B cell (primary cell): ENCODE data around the gene PITX3. TPM values are rescaled to one million over a fixed set of nuclear protein-coding genes. Genes with fewer than 3 reads are reported as not detected.

Source experiments
- ATAC-seq: fragments of 200-7000 bp; cut with Tn5 transposase; one replicate; pipeline ENCODE4 v1.10.0; 2021; ENCODE audit warnings: low read depth, mild to moderate bottlenecking, moderate number of reproducible peaks, moderate library complexity
- CTCF ChIA-PET: fragments of 350-600 bp; sonication (Branson Sonifier 250); formaldehyde crosslinking; loops from one replicate; lab custom pipeline; 2021; ENCODE audit warnings: antibody characterized with exemption, inconsistent platforms; lab: Charles Lee
- POLR2A ChIA-PET: fragments of 350-600 bp; sonication (Branson Sonifier 250); formaldehyde crosslinking; loops from one replicate; lab custom pipeline; 2021; ENCODE audit warnings: antibody characterized with exemption; lab: Charles Lee
- DNase-seq: peaks from one replicate; pipeline ENCODE4 v3.0.0; 2013
- H2AFZ ChIP-seq: 2 replicates; pipeline ENCODE4 v1.6.1; 2012; ENCODE audit warnings: mild to moderate bottlenecking, low read depth, low read length; ENCODE audit not compliant: insufficient read depth, poor library complexity, severe bottlenecking
- H3K27ac ChIP-seq, 2 donors: 1 replicate in 1 of 2; 2 replicates in 1 of 2; pipeline ENCODE4 v1.5.1; 2012 to 2013; ENCODE audit warnings: low read length in 2 of 2, mild to moderate bottlenecking in 2 of 2, moderate library complexity in 1 of 2
- H3K27me3 ChIP-seq, 4 experiments: fragments of 200-600 bp in 1 of 4; sonication (generic) in 1 of 4; replicated peaks in 1 of 4; 1 replicate in 2 of 4; 2 replicates in 2 of 4; pipeline versions ENCODE4 v1.6.1 to v1.7.0; 2013 to 2016; ENCODE audit warnings: low read length in 3 of 4, mild to moderate bottlenecking in 2 of 4, mixed read lengths in 1 of 4, moderate library complexity in 1 of 4; ENCODE audit not compliant: insufficient read depth in 4 of 4, control insufficient read depth in 3 of 4; ENCODE audit errors: control extremely low read depth in 1 of 4
- H3K36me3 ChIP-seq, 2 experiments: replicated peaks in 1 of 2; 1 replicate in 1 of 2; 2 replicates in 1 of 2; pipeline versions ENCODE4 v1.6.1 to v1.7.1; 2013; ENCODE audit warnings: low read length in 1 of 2; ENCODE audit not compliant: insufficient read depth in 2 of 2, control insufficient read depth in 1 of 2; ENCODE audit errors: control extremely low read depth in 1 of 2, extremely low read depth in 1 of 2
- H3K4me1 ChIP-seq, 2 donors: fragments of 200-600 bp in 1 of 2; sonication (generic) in 1 of 2; 1 replicate in 1 of 2; 2 replicates in 1 of 2; pipeline versions ENCODE4 v1.5.1 to v1.6.1; 2013 to 2017; ENCODE audit warnings: low read length in 2 of 2; ENCODE audit not compliant: control insufficient read depth in 2 of 2, insufficient read depth in 2 of 2
- H3K4me2 ChIP-seq: replicated peaks from 2 replicates; pipeline ENCODE3; 2012; ENCODE audit warnings: mild to moderate bottlenecking, low read depth, low read length; ENCODE audit not compliant: poor library complexity, severe bottlenecking
- H3K4me3 ChIP-seq, 5 experiments: fragments of 200-600 bp in 1 of 5; sonication (generic) in 1 of 5; 1 replicate in 3 of 5; 2 replicates in 2 of 5; pipeline versions ENCODE4 v1.5.1 to v1.7.0; 2011 to 2016; ENCODE audit warnings: low read length in 4 of 5, mild to moderate bottlenecking in 4 of 5, low read depth in 2 of 5, control low read depth in 1 of 5, moderate library complexity in 1 of 5; ENCODE audit not compliant: insufficient read depth in 1 of 5; ENCODE audit errors: control extremely low read depth in 1 of 5, extremely low read depth in 1 of 5
- H3K79me2 ChIP-seq: fragments of 200-600 bp; sonication (generic); one replicate; pipeline ENCODE4 v1.6.0; 2016; ENCODE audit warnings: low read length; ENCODE audit not compliant: control insufficient read depth, insufficient read depth
- H3K9ac ChIP-seq: fragments of 200-600 bp; sonication (generic); 2 replicates; pipeline ENCODE4 v1.6.1; 2017; ENCODE audit warnings: mild to moderate bottlenecking, low read length, moderate library complexity
- H3K9me3 ChIP-seq, 3 donors: one replicate each; pipeline versions ENCODE4 v1.6.1 to v1.7.1; 2013; ENCODE audit warnings: low read length in 2 of 3; ENCODE audit not compliant: control insufficient read depth in 2 of 3, insufficient read depth in 1 of 3; ENCODE audit errors: control extremely low read depth in 1 of 3
- H4K20me1 ChIP-seq: 2 replicates; pipeline ENCODE4 v1.6.0; 2012; ENCODE audit warnings: mild to moderate bottlenecking, low read length; ENCODE audit not compliant: insufficient read depth, control insufficient read depth, poor library complexity, severe bottlenecking
- H3K27ac Mint-ChIP-seq: one replicate; pipeline ENCODE4 v1.8.0; 2021; ENCODE audit warnings: mixed read lengths
- H3K27me3 Mint-ChIP-seq: one replicate; pipeline ENCODE4 v1.8.0; 2021; ENCODE audit warnings: mixed read lengths
- H3K4me1 Mint-ChIP-seq: one replicate; pipeline ENCODE4 v1.8.0; 2021; ENCODE audit warnings: mixed read lengths
- H3K4me3 Mint-ChIP-seq: one replicate; pipeline ENCODE4 v1.8.0; 2021; ENCODE audit warnings: mixed read lengths
- H3K9me3 Mint-ChIP-seq: one replicate; pipeline ENCODE4 v1.8.0; 2022; ENCODE audit warnings: mixed read lengths; ENCODE audit not compliant: insufficient read depth
- EZH2 ChIP-seq: IDR thresholded peaks from 2 replicates; pipeline ENCODE4 v1.6.1; 2012; ENCODE audit warnings: borderline replicate concordance, low read depth, mild to moderate bottlenecking, moderate library complexity, low read length; ENCODE audit not compliant: insufficient read depth, poor library complexity, severe bottlenecking
- WGBS: methylation state at CpG from one replicate; pipeline ENCODE4 v1.1.5; 2013; ENCODE audit warnings: missing lambda C conversion rate; ENCODE audit not compliant: insufficient coverage; 5-methylcytosine and 5-hydroxymethylcytosine counted together
- intact Hi-C: fragments of 100-400 bp; cut with micrococcal nuclease; formaldehyde crosslinking; loops from one replicate; pipeline ENCODE4 v1.10.0; 2022
- polyA plus RNA-seq: library from polyadenylated mRNA; depleted of rRNA; stranded (reverse); fragments of >200 nt; gene quantifications from 2 replicates; pipeline ENCODE4 v1.2.3, GENCODE V29; 2012
- total RNA-seq, 2 donors: library from RNA; stranded (reverse); fragments of 120-200 nt in 1 of 2; gene quantifications; 1 replicate in 1 of 2; 2 replicates in 1 of 2; pipeline versions ENCODE4 v1.2.3 to v1.2.4, GENCODE V29; 2013 to 2022
- TF ChIP-seq, protein P1 (sequence below): fragments of 200-600 bp; IDR thresholded peaks from one replicate; pipeline ENCODE4 v1.8.0; 2022; ENCODE audit warnings: antibody characterized with exemption, mild to moderate bottlenecking

Gene PITX3
- total and polyA plus RNA-seq, 2 donors (not counting 1 experiment from before 2014, with no cell fraction given): not detected

DNA sequence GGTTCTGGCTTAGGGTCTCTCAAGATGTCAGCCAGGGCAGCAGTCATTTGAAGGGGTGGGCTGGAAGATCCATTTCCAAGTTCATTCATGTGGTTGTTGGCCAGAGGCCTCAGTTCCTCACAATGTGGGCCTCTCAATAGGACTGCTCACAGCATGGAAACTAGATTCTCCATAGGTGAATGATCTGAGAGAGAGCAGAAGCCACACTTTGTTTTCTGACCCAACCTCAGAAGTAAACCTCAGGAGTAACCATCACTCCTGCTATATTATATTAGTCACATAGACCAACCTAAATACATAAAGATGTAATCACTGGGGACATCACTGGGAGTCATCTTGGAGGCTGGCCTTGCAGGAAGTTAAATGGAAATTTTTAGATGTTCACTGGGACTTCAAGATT, 46.2 kb upstream of the PITX3 start:
- CTCF ChIA-PET: interaction anchor here (1.0 to 1.3 kb wide), 2 partner anchors 58 to 118 kb away, joined by 3 read pairs; no protein-coding TSS in a partner anchor
- H3K9me3 ChIP-seq: no peaks in the 10 kb centered on the region
- no peaks in the 10 kb centered on the region for H3K27me3 Mint-ChIP-seq
- ATAC-seq (no peak), DNase-seq (no peak)
- no peak overlapping the region for H2AFZ ChIP-seq
- no peaks in the 10 kb centered on the region for H3K27me3 ChIP-seq
- no peak overlapping the region for H3K27ac ChIP-seq
- H3K4me3 Mint-ChIP-seq: no peak overlapping the region
- no peak for TF ChIP-seq EZH2
- TF ChIP-seq, protein P1, sequence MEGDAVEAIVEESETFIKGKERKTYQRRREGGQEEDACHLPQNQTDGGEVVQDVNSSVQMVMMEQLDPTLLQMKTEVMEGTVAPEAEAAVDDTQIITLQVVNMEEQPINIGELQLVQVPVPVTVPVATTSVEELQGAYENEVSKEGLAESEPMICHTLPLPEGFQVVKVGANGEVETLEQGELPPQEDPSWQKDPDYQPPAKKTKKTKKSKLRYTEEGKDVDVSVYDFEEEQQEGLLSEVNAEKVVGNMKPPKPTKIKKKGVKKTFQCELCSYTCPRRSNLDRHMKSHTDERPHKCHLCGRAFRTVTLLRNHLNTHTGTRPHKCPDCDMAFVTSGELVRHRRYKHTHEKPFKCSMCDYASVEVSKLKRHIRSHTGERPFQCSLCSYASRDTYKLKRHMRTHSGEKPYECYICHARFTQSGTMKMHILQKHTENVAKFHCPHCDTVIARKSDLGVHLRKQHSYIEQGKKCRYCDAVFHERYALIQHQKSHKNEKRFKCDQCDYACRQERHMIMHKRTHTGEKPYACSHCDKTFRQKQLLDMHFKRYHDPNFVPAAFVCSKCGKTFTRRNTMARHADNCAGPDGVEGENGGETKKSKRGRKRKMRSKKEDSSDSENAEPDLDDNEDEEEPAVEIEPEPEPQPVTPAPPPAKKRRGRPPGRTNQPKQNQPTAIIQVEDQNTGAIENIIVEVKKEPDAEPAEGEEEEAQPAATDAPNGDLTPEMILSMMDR: no peak
- intact Hi-C loops: no loop called here
- peaks cover 50% of the 10 kb centered on the region for H4K20me1 ChIP-seq
- H3K9ac ChIP-seq: no peak overlapping the region
- peaks cover 2 to 3% of the 10 kb centered on the region in 2 experiments for H3K36me3 ChIP-seq
- no peak overlapping the region for H3K4me2 ChIP-seq
- POLR2A ChIA-PET: no interaction called here
- no peak overlapping the region for H3K27ac Mint-ChIP-seq
- no peaks in the 10 kb centered on the region for H3K4me1 ChIP-seq
- H3K9me3 Mint-ChIP-seq: no peaks in the 10 kb centered on the region
- H3K4me1 Mint-ChIP-seq: peaks cover 10% of the 10 kb centered on the region
- H3K4me3 ChIP-seq: no peak overlapping the region
- peaks cover 65% of the 10 kb centered on the region for H3K79me2 ChIP-seq

DNA sequence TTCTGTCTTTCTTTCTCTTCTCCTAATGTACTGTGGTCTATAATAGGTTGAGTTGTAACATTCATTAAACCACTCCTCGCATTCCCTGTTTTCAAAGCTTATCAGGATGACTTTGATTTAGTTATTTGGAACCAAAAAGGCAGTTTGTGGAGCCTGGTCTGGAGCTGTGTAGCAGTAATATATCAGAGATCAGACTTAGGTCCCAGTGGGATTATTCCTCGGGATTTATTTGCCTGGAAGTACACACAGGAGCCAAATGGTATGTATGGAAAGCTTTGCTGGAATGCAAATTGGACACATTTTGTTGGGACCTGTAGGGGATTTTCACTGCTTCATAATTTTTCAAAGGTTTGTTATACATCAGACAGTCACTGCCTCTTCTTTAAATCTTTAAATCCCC, 44.9 kb upstream of the PITX3 start:
- Histone ChIP-seq H3K4me2 (no peak overlapping the region), H2AFZ (no peak overlapping the region), H3K36me3 (no peaks in the 10 kb centered on the region), H3K4me1 (no peaks in the 10 kb centered on the region), H3K9ac (no peak overlapping the region), H3K9me3 (no peaks in the 10 kb centered on the region), H3K4me3 (no peak overlapping the region), H3K79me2 (peaks cover 65% of the 10 kb centered on the region), H3K27ac (no peak overlapping the region), H4K20me1 (peaks cover 53% of the 10 kb centered on the region), H3K27me3 (no peaks in the 10 kb centered on the region)
- Mint-ChIP-seq H3K27me3 (no peaks in the 10 kb centered on the region), H3K4me3 (no peak overlapping the region), H3K27ac (no peak overlapping the region), H3K9me3 (no peaks in the 10 kb centered on the region), H3K4me1 (peaks cover 10% of the 10 kb centered on the region)
- no peak for TF ChIP-seq EZH2
- TF ChIP-seq, protein P1: no peak
- CTCF ChIA-PET: interaction anchor here (1.3 kb wide), 1 partner anchor 117 kb away, joined by 3 read pairs; no protein-coding TSS in a partner anchor
- intact Hi-C loops: no loop called here
- ATAC-seq (no peak), DNase-seq (no peak)
- WGBS: 88% methylated on average over 1 of the region's 2 CpGs
- POLR2A ChIA-PET: interaction anchor here (0.7 kb wide), 1 partner anchor 14 kb away, joined by 5 read pairs; no protein-coding TSS in a partner anchor
